HUDEP-2 (cell line): ENCODE results near the gene TMEM19.

ENCODE experiments used
- DNase-seq, 76 experiments: peaks; one replicate each; lab custom pipeline; 2025; ENCODE audit not compliant: unreplicated experiment in 76 of 76; lab: John Stamatoyannopoulos, UW

The TMEM19 gene

GRCh38 chr12:71708658-71709057 is 22.8 kb downstream of the TMEM19 start:
- no peak for DNase-seq

- no peak for DNase-seq
Measured at GRCh38 chr12:71710276-71711125, 24.6 kb downstream of the TMEM19 start.

DNA sequence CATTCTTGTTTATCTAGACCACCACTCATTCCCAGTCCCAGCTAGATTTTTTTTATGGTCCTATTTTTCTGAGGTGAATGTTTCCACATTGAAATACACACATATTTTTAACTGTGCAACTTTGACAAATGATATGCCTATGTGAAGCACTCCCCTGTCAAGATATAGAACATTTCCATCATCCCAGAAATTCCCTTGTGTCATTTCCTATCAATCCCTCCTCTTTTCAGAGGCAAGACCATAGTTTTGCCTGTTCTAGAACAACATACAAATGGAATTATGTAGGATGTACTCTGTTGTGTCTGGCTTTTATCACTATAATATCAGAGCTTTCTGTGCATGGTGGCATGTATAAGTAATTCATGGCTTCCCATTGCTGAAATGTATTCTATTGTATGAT is 32.7 kb downstream of the TMEM19 start:
- DNase-seq = no peak

DNA sequence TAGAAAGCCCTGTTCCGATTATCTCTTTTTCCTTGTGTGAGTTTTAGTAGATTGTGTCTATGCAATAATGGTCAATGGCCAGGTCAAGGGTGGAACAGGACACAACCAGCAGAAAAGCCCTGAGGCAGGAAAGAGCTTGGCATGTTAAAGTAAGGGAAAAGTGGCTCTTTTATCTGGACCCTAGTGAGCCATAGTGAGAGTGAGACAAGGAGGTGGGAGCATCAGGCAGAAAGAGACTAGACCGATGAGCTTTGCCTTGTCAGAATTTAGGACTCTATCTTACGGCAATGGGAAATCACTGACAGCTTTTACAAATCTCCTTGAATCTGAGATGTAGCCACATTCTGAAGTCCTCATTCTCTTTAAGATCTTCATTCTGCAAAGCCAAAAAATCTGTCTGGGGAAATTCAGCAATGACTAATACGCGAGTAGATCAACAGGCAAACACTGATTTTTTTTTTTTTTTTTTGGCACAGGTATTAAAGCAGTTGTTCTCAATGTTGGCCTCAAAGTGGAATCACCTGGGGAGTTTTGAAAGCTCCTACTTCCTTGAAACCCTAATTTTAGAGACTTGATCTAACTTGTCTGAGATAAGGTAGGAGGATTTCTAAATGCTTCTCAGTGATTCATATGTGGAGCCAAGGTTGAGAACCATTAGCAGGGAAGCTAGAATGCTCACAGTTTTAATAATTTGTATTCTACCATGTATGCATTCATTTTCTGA is 33.9 kb downstream of the TMEM19 start:
- no peak for DNase-seq

DNA sequence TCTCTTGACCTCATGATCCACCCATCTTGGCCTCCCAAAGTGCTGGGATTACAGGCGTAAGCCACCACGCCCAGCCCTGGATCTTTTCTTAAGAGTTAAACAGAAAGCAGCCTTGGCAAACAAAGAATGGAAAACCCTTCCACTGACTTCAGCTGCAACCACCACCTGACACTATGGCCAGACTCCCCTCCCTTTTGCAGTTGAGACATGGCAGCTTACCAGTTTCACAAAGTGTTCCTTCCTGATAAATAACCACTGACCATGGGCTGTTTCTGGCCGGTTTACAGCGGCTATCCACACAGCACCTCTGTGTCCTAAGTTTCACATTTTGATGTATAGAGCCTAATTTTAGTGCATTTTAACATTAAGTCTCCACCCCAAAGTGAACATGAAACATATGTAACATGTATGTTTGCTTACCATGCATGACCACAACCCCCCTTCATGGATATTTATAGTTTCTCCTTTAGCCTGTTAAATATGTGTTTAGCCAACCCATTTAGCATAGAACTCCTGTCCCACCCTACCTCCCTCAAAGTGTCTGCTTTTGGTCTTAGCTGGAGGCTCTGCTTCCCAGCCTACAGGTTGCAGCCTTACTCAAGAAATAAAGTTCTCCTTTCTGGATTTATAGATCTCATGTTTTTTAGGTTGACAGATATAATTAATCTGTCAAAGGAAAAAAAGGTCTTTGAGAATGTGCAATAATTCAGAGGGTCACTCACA is 36.1 kb downstream of the TMEM19 start:
- peak in 71 of 76 experiments; percentile 21 to 92 (median 63) for DNase-seq

- DNase-seq = no peak
Measured at GRCh38 chr12:71725011-71725410, 39.1 kb downstream of the TMEM19 start.

GRCh38 chr12:71726548-71726947 is 40.7 kb downstream of the TMEM19 start:
- DNase-seq = no peak

GRCh38 chr12:71727958-71728357 is 42.1 kb downstream of the TMEM19 start:
- no peak for DNase-seq

DNA sequence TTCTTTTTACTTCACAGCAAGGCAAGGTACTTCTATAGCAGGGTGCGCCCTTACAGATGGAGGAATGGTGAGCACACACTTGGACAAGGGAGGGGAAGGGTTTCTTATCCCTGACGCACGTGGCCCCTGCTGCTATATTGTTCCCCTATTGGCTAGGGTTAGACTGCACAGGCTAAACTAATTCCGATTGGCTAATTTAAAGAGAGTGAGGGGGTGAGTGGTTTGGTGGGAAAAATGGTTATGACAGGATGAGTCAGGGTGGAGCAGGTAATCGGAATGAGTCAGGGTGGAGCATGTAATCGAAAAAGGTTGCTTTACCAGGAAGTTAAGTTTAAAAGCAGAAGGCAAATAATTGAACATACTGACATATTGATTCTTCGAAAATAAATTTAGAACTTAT is 45.1 kb downstream of the TMEM19 start:
- DNase-seq = no peak

DNA sequence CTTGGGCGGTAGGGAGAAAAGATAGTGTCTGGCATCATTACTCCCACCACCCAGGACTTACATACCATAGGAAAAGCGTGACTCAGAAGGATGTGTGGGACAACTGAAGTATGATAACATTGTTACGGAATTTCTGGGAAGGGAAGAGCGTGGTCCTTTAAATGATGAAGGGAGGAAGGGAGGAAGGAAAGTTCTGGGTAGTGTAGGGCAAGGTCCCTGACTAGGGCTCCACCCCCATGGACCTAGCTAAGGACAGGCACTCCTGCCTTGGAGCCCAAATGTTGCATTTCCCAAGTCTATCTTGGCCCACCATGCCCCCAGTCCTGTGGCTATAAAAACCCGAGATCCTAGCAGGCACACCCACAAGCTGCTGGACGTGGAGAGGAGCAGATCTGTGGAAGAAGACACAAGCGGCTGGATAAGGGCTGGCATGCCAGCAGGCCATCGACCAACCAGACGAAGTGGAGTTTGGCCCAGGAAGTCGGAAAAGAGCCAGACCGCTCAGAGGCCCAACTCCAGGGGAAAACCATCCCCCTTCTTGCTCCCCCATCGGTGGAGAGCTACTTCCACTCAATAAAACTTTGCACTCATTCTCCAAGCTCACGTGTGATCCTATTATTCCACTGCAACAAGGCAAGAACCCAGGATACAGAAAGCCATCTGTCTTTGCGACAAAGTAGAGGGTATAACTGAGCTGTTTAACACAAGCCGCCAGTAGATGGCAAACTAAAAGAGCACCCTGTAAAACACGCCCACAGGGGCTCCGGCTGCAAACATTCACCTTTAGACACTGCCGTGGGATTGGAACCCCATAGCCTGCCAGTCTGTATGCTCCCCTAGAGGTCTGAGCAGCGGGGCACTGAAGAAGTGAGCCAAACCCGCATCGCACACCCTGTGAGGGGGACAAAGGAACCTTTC is 45.8 kb downstream of the TMEM19 start:
- no peak for DNase-seq

DNA sequence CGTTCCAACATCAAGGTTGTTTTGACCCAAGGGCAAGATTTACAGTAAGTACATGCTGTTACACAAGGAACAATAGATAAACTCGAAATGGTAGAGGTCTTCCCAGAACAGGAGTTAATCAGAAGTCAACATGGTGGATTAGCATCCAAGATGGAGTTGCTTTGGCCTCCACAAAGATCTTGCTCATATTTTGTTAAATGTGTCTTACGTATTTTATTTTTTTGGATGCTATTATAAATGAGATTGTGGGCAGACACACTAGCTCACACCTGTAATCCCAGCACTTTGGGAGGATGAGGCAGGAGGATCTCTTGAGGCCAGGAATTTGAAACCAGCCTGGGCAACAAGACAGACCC is 46.5 kb downstream of the TMEM19 start:
- DNase-seq = no peak

- DNase-seq = no peak
Measured at GRCh38 chr12:71737197-71737596, 51.3 kb downstream of the TMEM19 start.

GRCh38 chr12:71742998-71743397 is 57.1 kb downstream of the TMEM19 start:
- DNase-seq = no peak

DNA sequence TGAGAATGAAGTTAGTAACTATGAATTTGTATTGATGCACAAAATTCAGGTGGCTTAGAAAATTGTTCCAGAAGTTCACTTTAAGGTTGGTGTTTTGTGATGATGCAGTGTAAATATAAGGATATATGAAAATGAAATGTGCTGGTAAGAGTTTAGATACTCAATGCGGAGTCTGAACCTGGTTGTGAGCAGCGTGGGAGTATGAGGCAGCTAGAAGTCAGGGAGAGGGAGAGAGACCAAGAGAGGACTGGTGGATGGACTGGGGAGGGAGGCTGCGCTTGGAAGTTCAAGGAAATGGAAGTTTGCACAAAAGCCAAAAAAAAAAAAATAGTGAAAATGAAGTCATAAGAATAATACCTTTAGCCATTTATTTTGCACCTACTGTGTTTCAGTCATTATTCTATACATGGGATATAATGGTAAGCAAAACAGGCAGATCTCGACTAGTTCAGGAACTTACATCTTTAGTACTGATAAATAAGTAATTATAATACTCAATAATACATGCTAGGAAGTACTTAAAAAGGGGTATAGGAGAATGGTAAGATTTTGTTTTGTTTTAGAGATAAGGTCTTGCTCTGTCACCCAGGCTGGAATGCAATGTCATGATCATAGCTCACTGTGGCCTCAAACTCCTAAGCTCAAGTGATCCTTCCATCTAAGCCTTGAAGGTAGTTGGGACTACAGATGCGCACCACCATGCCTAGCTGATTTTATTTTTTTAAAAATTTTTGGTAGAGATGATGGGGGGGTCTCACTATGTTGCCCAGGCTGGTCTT is 58.8 kb downstream of the TMEM19 start:
- DNase-seq = peak in 1 of 76 experiments; percentile 6

GRCh38 chr12:71746974-71747611 is 61.2 kb downstream of the TMEM19 start:
- peak in 53 of 76 experiments; percentile 1 to 67 (median 34) for DNase-seq

GRCh38 chr12:71748081-71748850 is 62.4 kb downstream of the TMEM19 start:
- no peak for DNase-seq

DNA sequence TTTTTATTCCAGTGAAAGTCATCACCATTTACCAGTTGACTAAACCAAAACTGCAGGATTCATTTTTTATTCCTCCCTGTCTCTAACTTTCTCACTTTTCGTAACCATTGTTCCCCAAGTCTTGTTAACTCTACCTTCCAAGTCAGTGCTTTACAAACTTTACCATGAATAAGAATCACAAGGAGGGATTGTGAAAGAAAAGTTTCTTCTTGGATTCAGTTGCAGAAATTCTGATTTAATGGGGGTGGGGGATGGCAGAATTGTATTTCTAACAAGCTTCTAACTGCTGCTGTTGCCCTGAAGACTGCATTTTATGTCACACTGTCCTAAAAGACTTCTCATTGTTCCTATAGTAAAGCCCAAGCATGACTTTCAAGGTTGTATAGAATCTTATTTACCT is 63.8 kb downstream of the TMEM19 start:
- DNase-seq = no peak

- peak in 41 of 76 experiments; percentile 8 to 93 (median 58) for DNase-seq
Measured at GRCh38 chr12:71752891-71753290, 67.0 kb downstream of the TMEM19 start.
